ENCODE data around the gene MTERF4.

- TF ChIP-seq CTCF (conservative IDR thresholded peaks at IDR 0.05; ENCODE audit: low read length) (no peak), EZH2phosphoT487 (IDR thresholded peaks at IDR 0.05; ENCODE audit: borderline replicate concordance) (no peak)
Observed at GRCh38 chr2:241121008-241121407, 18.9 kb upstream of the MTERF4 start.
